ENCODE results near the gene IDH3B. TPM values are rescaled to one million over a fixed set of nuclear protein-coding genes. Genes with fewer than 3 reads are reported as not detected.

Gene IDH3B
- total and polyA plus RNA-seq, 2 of the 8 experiments (the other 6 are each of a cell fraction or from before 2014, with no cell fraction given): 110 to 167 TPM

- TF ChIP-seq NANOG (IDR thresholded peaks at IDR 0.05; ENCODE audit: insufficient read depth, low read depth, low read length, poor library complexity, severe bottlenecking) (no peak), CTBP2 (IDR thresholded peaks at IDR 0.05; ENCODE audit: borderline replicate concordance, insufficient read depth, insufficient read length, low read length) (no peak), SP4 (IDR thresholded peaks at IDR 0.05; ENCODE audit: low read length) (no peak), FOSL1 (IDR thresholded peaks at IDR 0.05; ENCODE audit: insufficient read depth, low read depth, low read length) (no peak)
- TF ChIP-seq, protein P1, sequence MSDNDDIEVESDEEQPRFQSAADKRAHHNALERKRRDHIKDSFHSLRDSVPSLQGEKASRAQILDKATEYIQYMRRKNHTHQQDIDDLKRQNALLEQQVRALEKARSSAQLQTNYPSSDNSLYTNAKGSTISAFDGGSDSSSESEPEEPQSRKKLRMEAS (IDR thresholded peaks at IDR 0.05): no peak
Observed at GRCh38 chr20:2680046-2680445, 16.0 kb upstream of the IDH3B start (continued).

All from H1 (cell line).